Keratinocyte (primary cell): ENCODE data around the gene TRAF2.

Experiments
- EZH2 ChIP-seq: IDR thresholded peaks from one replicate; pipeline ENCODE4 v1.6.1; 2012; ENCODE audit warnings: inconsistent platforms, mild to moderate bottlenecking, low read length, moderate library complexity
- TF ChIP-seq, protein P1 (sequence below), 3 experiments: IDR thresholded peaks in 1 of 3; conservative IDR thresholded peaks in 1 of 3; optimal IDR thresholded peaks in 1 of 3; 2 replicates in 2 of 3; 3 replicates in 1 of 3; pipeline versions ENCODE3 to v1.5.1; 2011; ENCODE audit warnings: low read length in 3 of 3, mild to moderate bottlenecking in 3 of 3, moderate library complexity in 2 of 3, control low read depth in 1 of 3, inconsistent platforms in 1 of 3; ENCODE audit not compliant: insufficient read depth in 2 of 3; ENCODE audit errors: extremely low read depth in 1 of 3

DNA sequence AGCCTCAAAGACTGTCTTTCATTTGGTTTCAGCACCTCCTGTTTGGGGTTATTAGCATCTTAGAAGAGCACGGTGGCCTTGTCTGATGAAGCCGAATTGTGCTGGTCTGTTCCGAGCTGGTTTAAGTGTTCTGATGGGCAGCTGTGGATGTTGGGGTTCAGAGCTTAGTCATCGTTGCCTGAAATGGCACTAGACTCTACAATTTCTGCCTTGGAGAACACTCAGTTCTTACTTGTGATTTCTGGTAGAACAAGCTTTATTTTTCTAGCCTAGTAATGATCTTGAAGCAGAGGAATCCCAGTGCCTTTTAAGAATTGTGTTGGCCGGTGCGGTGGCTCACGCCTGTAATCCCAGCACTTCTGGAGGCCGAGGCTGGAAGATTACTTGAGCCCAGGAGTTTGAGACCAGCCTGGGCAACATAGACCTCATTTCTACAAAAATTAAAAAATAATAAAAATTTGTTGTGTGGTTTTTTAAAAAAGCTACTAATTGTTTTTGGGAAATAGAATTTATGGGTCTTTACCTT is 50.4 kb downstream of the TRAF2 start:
- TF ChIP-seq, protein P1, sequence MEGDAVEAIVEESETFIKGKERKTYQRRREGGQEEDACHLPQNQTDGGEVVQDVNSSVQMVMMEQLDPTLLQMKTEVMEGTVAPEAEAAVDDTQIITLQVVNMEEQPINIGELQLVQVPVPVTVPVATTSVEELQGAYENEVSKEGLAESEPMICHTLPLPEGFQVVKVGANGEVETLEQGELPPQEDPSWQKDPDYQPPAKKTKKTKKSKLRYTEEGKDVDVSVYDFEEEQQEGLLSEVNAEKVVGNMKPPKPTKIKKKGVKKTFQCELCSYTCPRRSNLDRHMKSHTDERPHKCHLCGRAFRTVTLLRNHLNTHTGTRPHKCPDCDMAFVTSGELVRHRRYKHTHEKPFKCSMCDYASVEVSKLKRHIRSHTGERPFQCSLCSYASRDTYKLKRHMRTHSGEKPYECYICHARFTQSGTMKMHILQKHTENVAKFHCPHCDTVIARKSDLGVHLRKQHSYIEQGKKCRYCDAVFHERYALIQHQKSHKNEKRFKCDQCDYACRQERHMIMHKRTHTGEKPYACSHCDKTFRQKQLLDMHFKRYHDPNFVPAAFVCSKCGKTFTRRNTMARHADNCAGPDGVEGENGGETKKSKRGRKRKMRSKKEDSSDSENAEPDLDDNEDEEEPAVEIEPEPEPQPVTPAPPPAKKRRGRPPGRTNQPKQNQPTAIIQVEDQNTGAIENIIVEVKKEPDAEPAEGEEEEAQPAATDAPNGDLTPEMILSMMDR (optimal IDR thresholded peaks at IDR 0.05 in 1 of 3, IDR thresholded peaks at IDR 0.05 in 1 of 3, conservative IDR thresholded peaks at IDR 0.05 in 1 of 3; ENCODE audit: extremely low read depth in 1 of 3, insufficient read depth in 2 of 3, low read length in 3 of 3): no peak
- TF ChIP-seq EZH2: no peak
